ENCODE measurements around the gene AP3S2.
"Not testable (repeated sequence)": the region's sequence is repeated elsewhere in the genome, so short reads cannot be mapped to it uniquely, and the experiment has no call there.

AP3S2 gene

DNA sequence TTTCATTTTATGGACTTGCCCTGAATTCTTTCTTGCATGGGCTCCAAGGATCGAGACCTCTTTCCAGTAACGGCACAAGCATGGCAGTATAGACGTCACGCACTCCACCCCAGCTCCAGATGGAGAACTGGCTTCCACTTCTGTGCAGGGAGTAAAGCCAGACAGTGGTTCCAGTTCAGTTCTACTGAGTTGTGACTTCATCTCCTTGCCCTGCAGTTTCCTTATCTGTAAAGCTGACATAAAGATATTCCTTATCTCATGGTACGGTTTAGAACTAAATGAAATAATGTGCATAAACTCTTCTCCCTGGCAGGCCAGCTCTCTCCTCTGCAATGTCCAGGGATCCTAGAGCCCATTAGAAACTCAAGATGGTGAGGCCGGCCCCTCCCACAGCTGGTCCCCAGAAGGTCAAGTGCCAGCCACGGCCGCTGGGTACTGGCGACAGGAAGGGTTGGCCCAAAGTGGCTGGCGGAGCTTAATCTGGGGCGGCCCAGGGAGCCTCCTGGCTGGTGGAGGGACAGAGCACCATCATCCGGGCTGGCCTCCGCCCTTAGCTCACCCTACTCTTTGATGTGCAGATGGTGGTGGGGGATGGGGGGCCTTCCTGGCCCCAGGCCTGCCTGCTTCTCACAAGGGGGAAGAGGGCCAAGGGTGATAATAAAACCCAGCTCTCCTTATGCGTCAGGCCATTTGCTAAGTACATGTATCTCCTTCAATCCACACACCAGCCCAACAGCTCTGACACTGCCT is 110.5 kb downstream of the AP3S2 start:
- DNase-seq (ENCODE audit: low read depth in 3 of 3, low spot score in 1 of 3), result no peak

- not testable (repeated sequence) for DNase-seq (ENCODE audit: low read depth in 3 of 3, low spot score in 1 of 3)
Observed at GRCh38 chr15:89782619-89782950, 111.2 kb downstream of the AP3S2 start.

DNA sequence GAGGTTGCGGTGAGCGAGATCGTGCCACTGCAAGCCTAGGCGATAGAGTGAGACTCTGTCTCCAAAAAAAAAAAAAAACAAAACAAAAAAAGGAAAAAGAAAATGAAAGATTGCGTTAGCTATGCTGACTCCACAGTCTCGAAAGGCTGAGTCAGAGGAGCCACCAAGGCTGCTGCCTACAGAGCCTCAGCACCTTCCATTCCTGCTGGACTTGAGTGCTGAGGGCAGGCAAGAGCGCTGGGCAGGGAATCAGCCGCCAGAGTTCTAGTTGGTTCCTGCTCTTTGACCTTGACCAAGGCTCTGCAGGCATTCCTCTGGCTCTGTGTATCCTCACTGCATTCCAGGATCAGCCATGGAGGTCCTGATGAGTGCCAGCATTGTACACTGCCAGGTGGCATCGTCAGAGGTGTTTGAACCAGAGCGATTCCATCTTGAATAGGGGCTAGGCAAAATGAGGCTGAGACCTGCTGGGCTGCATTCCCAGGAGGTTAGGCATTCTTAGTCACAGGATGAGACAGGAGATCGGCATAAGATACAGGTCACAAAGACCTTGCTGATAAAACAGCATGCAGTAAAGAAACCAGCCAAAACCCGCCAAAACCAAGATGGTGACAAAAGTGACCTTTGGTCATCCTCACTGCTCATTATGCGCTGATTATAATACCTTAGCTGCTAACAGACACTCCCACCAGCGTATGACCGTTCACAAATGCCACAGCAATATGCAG is 111.7 kb downstream of the AP3S2 start:
- no peak for DNase-seq (ENCODE audit: low read depth in 3 of 3, low spot score in 1 of 3)

- no peak for DNase-seq (ENCODE audit: low read depth in 3 of 3, low spot score in 1 of 3)
Observed at GRCh38 chr15:89781055-89781454, 112.7 kb downstream of the AP3S2 start.

DNA sequence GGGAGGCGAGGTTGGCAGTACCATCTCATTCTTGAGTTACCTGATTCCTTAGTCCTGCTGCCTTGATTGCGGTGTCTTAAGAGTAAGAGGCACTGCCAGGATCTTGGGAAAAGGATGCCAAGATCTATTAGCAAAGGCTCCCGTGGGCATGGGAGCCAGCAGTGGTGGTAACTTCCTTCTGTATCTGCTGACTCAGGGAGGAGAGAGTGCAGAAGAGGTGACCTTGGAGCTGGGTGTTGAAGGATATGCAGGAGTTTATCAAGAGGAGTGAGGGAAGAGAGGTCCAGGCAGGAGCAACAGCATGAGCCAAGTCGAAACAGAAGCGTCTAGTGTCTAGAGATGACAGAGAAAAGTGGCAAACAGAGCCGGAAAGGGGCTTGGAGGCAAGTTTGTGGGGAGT is 113.2 kb downstream of the AP3S2 start:
- DNase-seq (ENCODE audit: low read depth in 3 of 3, low spot score in 1 of 3), result no peak
